IPS-18a (cell line): ENCODE results near the gene PRTG.
A peak's percentile ranks its signal among the peaks of the same experiment; 100 is the strongest.
"Not testable (repeated sequence)": the region's sequence is repeated elsewhere in the genome, so short reads cannot be mapped to it uniquely, and the experiment has no call there.

ENCODE experiments used
- H3K27ac ChIP-seq: one replicate; pipeline ENCODE4 v1.5.1; 2013; ENCODE audit warnings: low read length
- H3K27me3 ChIP-seq: one replicate; pipeline ENCODE4 v1.6.1; 2013; ENCODE audit warnings: mild to moderate bottlenecking, low read length; ENCODE audit not compliant: control insufficient read depth, insufficient read depth
- H3K36me3 ChIP-seq: one replicate; pipeline ENCODE4 v1.6.1; 2013; ENCODE audit warnings: low read depth, low read length; ENCODE audit not compliant: control insufficient read depth
- H3K4me1 ChIP-seq: one replicate; pipeline ENCODE4 v1.6.1; 2013; ENCODE audit warnings: low read depth, low read length; ENCODE audit not compliant: control insufficient read depth
- H3K4me3 ChIP-seq: one replicate; pipeline ENCODE4 v1.5.1; 2013; ENCODE audit warnings: low read length
- H3K9ac ChIP-seq: one replicate; pipeline ENCODE4 v1.6.1; 2013; ENCODE audit warnings: mild to moderate bottlenecking, low read length, moderate library complexity
- H3K9me3 ChIP-seq: one replicate; pipeline ENCODE4 v1.6.1; 2013; ENCODE audit warnings: low read depth, low read length; ENCODE audit not compliant: control insufficient read depth

Gene PRTG

DNA sequence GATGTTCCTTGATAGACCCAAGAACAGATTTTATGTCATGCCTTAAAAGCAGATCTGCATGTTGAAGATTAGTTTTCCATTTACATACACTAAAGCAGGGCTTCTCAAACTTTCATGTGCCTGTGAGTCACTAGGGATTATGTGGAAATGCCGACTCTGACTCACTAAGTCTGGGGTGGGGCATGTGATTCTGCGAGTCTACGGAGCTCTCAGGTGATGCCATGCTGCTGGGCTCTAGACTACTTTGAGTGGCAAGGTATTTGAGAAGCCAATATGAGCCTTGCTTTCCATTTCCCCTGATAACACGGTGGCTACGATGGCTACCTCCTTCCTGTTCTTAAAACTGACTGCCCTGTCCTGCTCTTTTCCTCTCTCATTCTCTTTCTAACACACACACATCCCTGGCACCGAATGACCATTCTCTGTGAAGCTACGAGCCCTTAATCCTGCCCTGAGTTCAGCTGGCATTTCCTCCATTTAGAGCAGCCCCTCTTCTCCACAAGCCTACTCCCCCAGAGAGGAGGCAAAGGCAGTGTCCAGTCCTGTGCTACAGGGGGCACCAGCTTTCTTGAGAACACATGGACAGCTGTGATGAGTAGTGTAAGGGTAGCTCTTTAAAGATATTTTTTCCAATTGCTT, 115.1 kb downstream of the PRTG start:
- H3K4me1 ChIP-seq, result no peaks in the 10 kb centered on the region
- no peak overlapping the region for H3K4me3 ChIP-seq
- no peaks in the 10 kb centered on the region for H3K36me3 ChIP-seq
- no peak overlapping the region for H3K9ac ChIP-seq
- no peak overlapping the region for H3K27ac ChIP-seq
- H3K27me3 ChIP-seq, result no peaks in the 10 kb centered on the region
- H3K9me3 ChIP-seq, result no peaks in the 10 kb centered on the region

DNA sequence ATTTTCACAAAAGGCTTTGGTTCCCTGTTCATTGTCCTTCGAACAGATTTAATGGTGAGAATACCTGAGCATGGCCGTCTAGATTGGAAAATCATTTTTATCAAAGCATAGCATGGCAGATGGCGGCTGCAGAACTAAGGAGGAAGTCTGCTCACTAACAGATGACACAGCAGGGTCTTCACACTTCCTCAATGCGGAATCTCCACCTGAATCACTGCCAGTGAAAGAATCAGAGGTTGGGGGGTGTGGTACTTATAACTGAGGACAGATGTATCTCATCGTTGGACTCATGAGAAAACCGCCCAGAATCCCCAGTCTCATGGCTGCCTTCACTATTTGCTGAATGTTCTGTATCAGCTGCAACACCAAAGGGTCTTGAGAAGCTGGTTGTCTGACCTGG, 123.2 kb downstream of the PRTG start:
- Histone ChIP-seq H3K4me3 (no peak overlapping the region), H3K36me3 (no peaks in the 10 kb centered on the region), H3K27ac (no peak overlapping the region), H3K9ac (no peak overlapping the region), H3K9me3 (no peaks in the 10 kb centered on the region), H3K27me3 (no peaks in the 10 kb centered on the region), H3K4me1 (peaks cover 17% of the 10 kb centered on the region)

DNA sequence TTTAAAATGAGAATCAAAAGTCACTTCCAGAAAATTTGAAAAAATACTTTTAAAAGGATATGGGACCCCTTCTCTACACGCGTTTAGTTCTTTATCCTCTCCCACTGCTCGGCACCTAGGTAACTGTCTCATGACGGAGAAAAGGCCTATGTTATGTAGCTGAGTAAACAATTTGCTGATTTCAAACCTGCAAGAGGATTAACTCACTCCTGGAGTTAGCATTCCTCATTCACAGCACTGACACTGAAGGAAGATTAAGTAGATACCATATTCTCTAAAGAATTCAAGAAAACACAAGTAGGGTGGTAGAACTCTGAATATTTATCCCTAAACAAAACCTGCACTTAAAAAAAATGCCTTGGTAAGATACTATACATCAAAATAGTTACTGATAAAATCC, 124.6 kb downstream of the PRTG start:
- Histone ChIP-seq H3K4me3 (no peak overlapping the region), H3K4me1 (peaks cover 21% of the 10 kb centered on the region), H3K36me3 (no peaks in the 10 kb centered on the region), H3K27ac (no peak overlapping the region), H3K27me3 (no peaks in the 10 kb centered on the region), H3K9me3 (no peaks in the 10 kb centered on the region), H3K9ac (no peak overlapping the region)

DNA sequence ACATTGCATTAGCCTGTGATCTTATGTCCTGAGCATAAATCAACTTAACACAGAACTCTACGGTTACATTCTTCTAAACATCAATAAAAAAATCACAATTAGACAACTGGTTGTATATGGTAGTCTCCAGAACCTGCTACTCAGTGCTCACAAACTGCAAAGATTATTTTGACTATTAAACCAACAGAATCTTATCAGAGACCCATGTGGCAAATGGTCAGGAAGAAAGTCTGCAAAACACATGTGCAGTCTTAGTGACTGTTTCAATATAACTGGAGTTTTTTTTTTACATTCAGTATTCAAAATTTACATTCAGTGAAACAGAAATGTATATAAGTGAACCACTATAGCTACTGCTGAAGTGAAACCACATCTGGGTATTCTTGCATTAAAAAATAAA, 127.5 kb downstream of the PRTG start:
- Histone ChIP-seq H3K27me3 (no peaks in the 10 kb centered on the region), H3K27ac (no peak overlapping the region), H3K9ac (no peak overlapping the region), H3K4me3 (no peak overlapping the region), H3K9me3 (no peaks in the 10 kb centered on the region), H3K4me1 (peaks cover 21% of the 10 kb centered on the region), H3K36me3 (no peaks in the 10 kb centered on the region)

DNA sequence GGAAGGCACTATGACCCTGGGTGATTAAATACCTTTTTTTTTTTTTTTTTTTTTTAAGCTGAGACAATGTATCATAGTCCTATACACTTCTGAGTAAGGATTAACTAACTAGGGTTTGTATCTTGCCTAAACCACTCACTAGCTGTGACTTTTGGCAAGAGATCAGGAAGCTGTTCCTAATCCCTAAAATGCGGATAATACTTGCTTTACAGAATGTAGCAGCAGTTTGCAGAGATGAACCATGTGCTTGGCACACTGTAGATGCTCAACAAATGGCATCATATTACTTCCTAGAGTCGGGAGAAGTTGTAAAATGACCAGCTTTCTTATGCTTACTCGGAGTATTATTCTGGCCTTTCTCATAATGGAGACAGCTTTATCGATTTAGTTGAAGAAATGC, 129.2 kb downstream of the PRTG start:
- no peaks in the 10 kb centered on the region for H3K36me3 ChIP-seq
- peaks cover 14% of the 10 kb centered on the region for H3K4me1 ChIP-seq
- H3K27me3 ChIP-seq, result no peaks in the 10 kb centered on the region
- H3K27ac ChIP-seq, result no peak overlapping the region
- no peak overlapping the region for H3K4me3 ChIP-seq
- no peak overlapping the region for H3K9ac ChIP-seq
- H3K9me3 ChIP-seq, result no peaks in the 10 kb centered on the region

DNA sequence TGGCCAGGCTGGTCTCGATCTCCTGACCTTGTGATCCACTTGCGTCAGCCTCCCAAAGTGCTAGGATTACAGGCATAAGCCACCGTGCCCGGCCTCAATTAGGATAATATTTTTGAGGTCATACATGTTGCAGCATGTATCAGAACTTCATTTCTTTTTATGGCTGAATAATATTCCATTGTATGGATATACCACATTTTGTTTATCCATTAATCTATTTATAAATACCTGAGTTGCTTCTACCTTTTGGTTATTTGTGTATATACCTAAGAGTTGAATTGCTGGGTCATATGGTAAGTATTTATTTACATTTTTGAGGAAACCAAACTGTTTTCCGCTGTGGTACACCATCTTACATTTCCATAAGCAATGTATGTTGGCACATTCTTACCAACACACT, 136.7 kb downstream of the PRTG start:
- no peak overlapping the region for H3K27ac ChIP-seq
- no peak overlapping the region for H3K4me3 ChIP-seq
- H3K36me3 ChIP-seq, result no peaks in the 10 kb centered on the region
- no peak overlapping the region for H3K9ac ChIP-seq
- H3K4me1 ChIP-seq, result no peaks in the 10 kb centered on the region
- H3K9me3 ChIP-seq, result no peaks in the 10 kb centered on the region
- H3K27me3 ChIP-seq, result no peaks in the 10 kb centered on the region

DNA sequence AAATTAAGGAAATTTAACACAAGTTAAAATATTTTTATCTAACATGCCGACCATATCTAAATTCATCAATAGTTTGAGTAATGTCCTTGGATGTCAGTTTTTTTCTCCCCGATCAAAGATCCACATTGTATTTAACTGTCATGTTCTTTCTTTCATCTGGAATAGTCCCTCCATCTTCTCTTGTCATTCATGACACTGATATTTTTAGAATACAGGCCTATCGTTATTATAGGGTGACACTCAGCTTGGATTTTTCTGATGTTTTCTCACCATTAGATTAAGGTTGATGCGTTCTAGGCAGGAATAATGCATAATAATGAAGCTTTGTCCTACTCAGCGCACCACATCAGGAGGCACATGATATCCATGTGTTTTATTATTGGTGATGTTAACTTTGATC, 141.6 kb downstream of the PRTG start:
- H3K36me3 ChIP-seq, result no peaks in the 10 kb centered on the region
- H3K9me3 ChIP-seq, result no peaks in the 10 kb centered on the region
- no peak overlapping the region for H3K27ac ChIP-seq
- H3K4me3 ChIP-seq, result no peak overlapping the region
- H3K27me3 ChIP-seq, result no peaks in the 10 kb centered on the region
- H3K9ac ChIP-seq, result no peak overlapping the region
- H3K4me1 ChIP-seq, result no peaks in the 10 kb centered on the region

DNA sequence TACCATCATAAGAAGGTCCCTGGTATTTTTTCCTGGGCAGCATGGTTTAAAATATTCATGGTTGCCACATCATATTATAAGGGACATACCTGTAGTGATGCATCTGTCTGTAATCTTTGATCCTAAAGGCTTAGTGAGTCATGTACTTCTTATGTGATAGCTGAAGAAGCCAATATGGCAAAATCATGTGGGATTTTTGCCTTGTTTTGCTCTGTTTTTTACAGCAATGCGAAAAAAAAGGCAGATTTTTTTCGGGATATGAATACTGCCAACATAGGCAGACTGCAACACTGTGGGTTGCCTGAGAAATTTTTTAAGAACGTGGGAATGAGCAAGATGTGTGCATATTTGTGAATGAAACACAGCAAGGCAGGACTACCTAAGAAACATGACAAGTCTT, 143.5 kb downstream of the PRTG start:
- Histone ChIP-seq H3K36me3 (no peaks in the 10 kb centered on the region), H3K4me1 (no peaks in the 10 kb centered on the region), H3K9ac (no peak overlapping the region), H3K4me3 (no peak overlapping the region), H3K27me3 (no peaks in the 10 kb centered on the region), H3K27ac (no peak overlapping the region), H3K9me3 (no peaks in the 10 kb centered on the region)

DNA sequence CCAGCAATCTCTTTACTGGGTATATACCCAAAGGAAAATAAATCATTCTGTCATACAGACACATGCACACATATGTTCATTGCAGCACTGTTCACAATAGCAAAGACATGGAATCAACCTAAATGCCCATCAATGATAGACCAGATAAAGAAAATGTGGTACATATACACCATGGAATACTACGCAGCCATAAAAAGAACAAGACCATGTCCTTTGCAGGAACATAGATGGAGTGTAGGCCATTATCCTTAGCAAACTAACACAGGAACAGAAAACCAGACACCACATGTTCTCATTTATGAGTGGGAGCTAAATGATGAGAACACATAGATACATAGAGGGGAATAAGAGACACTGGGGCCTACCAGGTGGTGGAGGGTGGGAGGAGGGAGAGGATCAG, 149.9 kb downstream of the PRTG start:
- peaks cover 22% of the 10 kb centered on the region for H3K27me3 ChIP-seq
- H3K9ac ChIP-seq, H3K4me1 ChIP-seq, H3K9me3 ChIP-seq, H3K27ac ChIP-seq, H3K36me3 ChIP-seq, H3K4me3 ChIP-seq: not testable (repeated sequence)

DNA sequence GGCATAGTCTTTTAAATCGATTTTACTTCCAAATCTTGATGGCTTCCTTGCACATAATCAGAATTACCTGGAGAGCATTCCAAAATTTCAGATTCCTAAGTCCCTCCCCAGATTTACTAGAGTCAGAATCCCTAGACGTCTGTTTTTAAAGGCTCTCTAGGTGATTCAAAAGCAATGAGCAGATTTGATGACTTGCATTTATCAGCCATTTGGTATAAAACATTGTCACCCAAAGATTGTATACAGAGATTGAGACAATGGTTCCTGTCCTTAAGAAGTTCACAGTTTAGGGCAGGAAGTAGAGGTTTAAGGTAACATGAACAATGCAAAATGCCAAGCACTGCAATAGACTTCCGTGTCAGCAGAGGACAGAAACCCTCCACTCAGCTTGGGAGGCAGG, 152.2 kb downstream of the PRTG start:
- Histone ChIP-seq H3K27me3 (peaks cover 42% of the 10 kb centered on the region), H3K4me3 (no peak overlapping the region), H3K9me3 (no peaks in the 10 kb centered on the region), H3K36me3 (no peaks in the 10 kb centered on the region), H3K9ac (no peak overlapping the region), H3K4me1 (no peaks in the 10 kb centered on the region), H3K27ac (no peak overlapping the region)

DNA sequence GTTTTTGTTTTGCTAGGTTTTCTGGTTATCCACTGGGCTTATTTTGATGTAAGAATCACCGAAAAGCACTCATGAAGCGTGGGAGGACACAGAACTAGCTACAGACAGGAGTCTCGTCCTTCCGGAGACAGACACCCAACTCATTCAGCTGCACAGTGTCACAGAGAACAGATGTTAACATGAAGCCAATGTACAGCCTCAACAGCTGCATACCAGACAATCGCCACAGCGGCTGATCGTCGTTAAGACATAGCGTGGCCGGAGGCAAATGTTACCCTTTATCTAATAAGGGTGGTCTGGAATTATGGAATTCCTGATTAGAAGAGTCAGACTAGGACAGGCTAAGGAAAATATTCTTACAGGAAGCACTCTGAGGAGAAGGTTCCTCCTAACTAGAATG, 153.7 kb downstream of the PRTG start:
- H3K4me3 ChIP-seq, result peak overlapping the region; percentile 78
- H3K4me1 ChIP-seq, result no peaks in the 10 kb centered on the region
- no peak overlapping the region for H3K27ac ChIP-seq
- no peaks in the 10 kb centered on the region for H3K36me3 ChIP-seq
- no peaks in the 10 kb centered on the region for H3K9me3 ChIP-seq
- no peak overlapping the region for H3K9ac ChIP-seq
- peaks cover 46% of the 10 kb centered on the region for H3K27me3 ChIP-seq

DNA sequence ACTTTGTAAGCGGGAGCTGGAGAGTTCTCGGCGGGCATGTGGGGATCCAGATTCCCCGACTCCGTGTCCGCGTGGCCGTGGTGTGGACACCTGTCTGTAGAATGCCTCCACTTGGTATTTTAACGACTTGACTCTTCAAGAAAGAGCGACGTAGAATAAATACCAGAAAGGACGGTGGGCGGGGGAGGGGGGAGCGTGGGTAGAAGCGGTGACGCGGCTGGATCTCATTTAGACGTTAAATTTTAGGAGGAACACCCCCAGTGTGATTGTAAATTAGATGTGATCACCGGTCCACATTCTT, 154.2 kb downstream of the PRTG start:
- peak overlapping the region; percentile 78 for H3K4me3 ChIP-seq
- peak overlapping the region; percentile 55 for H3K9ac ChIP-seq
- no peaks in the 10 kb centered on the region for H3K4me1 ChIP-seq
- no peaks in the 10 kb centered on the region for H3K9me3 ChIP-seq
- H3K27ac ChIP-seq, result no peak overlapping the region
- no peaks in the 10 kb centered on the region for H3K36me3 ChIP-seq
- H3K27me3 ChIP-seq, result peaks cover 46% of the 10 kb centered on the region
